ENCODE data around the gene FBXO48. TPM values are rescaled to one million over a fixed set of nuclear protein-coding genes. Genes with fewer than 3 reads are reported as not detected.
A peak's percentile ranks its signal among the peaks of the same experiment; 100 is the strongest.

Gene FBXO48
- total RNA-seq, 4 donors from 2014 or later: 0.61 to 0.95 (median 0.64) TPM

DNA sequence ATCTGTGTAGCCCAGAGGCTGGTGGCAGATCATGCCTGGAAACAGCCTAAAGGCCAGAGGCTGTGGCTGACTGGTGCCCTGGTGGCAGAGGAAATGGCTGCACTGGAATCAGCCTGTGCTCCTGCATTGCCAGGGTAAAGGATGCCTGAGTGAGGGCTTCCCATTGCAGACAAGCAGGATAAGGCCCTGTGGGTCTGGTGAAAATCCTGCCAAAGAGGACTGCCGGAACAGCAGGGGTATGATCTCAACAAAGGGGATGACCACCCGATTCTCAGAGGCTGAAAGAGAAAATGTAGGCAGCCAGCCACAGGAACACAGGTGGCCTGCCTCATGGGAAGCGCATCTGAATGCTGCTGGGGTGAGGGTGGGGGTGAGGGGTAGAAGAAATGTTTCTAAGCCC, 48.2 kb downstream of the FBXO48 start:
- TF ChIP-seq, protein P1, sequence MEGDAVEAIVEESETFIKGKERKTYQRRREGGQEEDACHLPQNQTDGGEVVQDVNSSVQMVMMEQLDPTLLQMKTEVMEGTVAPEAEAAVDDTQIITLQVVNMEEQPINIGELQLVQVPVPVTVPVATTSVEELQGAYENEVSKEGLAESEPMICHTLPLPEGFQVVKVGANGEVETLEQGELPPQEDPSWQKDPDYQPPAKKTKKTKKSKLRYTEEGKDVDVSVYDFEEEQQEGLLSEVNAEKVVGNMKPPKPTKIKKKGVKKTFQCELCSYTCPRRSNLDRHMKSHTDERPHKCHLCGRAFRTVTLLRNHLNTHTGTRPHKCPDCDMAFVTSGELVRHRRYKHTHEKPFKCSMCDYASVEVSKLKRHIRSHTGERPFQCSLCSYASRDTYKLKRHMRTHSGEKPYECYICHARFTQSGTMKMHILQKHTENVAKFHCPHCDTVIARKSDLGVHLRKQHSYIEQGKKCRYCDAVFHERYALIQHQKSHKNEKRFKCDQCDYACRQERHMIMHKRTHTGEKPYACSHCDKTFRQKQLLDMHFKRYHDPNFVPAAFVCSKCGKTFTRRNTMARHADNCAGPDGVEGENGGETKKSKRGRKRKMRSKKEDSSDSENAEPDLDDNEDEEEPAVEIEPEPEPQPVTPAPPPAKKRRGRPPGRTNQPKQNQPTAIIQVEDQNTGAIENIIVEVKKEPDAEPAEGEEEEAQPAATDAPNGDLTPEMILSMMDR (IDR thresholded peaks at IDR 0.05): no peak
- TF ChIP-seq POLR2A (IDR thresholded peaks at IDR 0.05): no peak
- Histone ChIP-seq H3K4me3 (no peak overlapping the region), H3K27me3 (no peaks in the 10 kb centered on the region), H3K4me1 (peaks cover 0 to 33% (median 10%) of the 10 kb centered on the region in 3 donors), H3K9me3 (no peaks in the 10 kb centered on the region), H3K27ac (no peak overlapping the region), H3K36me3 (no peaks in the 10 kb centered on the region)
- DNase-seq: no peak
- WGBS, 2 donors: 83% methylated on average over 3 of the region's 3 CpGs; no CpG with 5 or more reads in 1 of the 2 donors
- intact Hi-C loops (cut with DNase I): no loop called here

DNA sequence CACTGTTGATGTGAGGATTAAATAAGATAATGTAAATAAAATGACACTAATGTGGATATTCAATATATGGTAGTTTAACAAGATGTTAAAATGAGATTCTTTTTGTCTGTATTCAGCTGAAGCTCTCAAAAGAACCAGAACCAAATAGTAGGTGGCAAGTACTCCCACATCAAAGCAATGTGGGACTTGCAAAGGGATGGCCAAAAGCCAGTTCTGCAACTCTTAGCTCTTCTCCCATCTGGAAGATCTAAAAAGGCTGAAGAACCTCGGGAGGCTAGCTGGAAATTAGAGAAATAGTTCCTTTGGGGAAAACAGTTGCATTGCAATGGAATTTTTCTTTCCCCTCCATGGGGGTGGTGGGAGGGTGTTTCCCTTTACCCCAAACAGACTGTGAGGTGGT, 48.7 kb downstream of the FBXO48 start:
- TF ChIP-seq POLR2A (IDR thresholded peaks at IDR 0.05): no peak
- TF ChIP-seq, protein P1 (IDR thresholded peaks at IDR 0.05): no peak
- no peak overlapping the region for H3K4me3 ChIP-seq
- WGBS, 2 donors: 42 to 50% methylated on average over 1 of the region's 1 CpG

DNA sequence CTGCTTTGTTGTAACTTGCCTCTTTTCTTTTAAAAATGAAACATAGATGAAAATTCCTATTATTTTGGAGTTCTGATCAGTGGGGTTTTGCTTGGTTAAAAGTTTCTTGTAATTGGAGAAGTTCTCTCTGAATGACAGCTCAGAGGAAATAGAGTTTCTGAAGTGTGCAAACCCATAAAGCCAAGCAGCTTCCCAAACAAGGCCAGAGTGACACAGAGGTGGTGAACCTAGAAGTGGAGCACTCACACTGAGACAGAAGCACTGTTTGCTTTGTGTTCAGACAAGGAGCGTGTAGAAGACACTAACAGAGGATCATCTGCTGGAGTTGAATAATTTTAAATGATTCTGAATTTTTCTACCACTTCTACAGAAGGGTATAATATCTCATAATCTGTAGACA, 49.2 kb downstream of the FBXO48 start:
- Histone ChIP-seq H3K27me3 (no peaks in the 10 kb centered on the region), H3K9me3 (no peaks in the 10 kb centered on the region), H3K4me1 (peaks cover 0 to 33% (median 10%) of the 10 kb centered on the region in 3 donors), H3K27ac (no peak overlapping the region), H3K4me3 (no peak overlapping the region), H3K36me3 (no peaks in the 10 kb centered on the region)
- no peak for DNase-seq
- TF ChIP-seq, protein P1 (IDR thresholded peaks at IDR 0.05): no peak
- no peak for TF ChIP-seq POLR2A (IDR thresholded peaks at IDR 0.05)
- intact Hi-C loops (cut with DNase I): no loop called here
- WGBS, 2 donors: 36 to 44% methylated on average over 1 of the region's 1 CpG

More for the DNA sequence above, 48.7 kb downstream of the FBXO48 start:
- H3K36me3 ChIP-seq: no peaks in the 10 kb centered on the region
- no peaks in the 10 kb centered on the region for H3K9me3 ChIP-seq
- H3K4me1 ChIP-seq: peaks cover 0 to 33% (median 10%) of the 10 kb centered on the region in 3 donors
- H3K27ac ChIP-seq: no peak overlapping the region
- intact Hi-C loops (cut with DNase I): no loop called here
- H3K27me3 ChIP-seq: no peaks in the 10 kb centered on the region
- DNase-seq: no peak

DNA sequence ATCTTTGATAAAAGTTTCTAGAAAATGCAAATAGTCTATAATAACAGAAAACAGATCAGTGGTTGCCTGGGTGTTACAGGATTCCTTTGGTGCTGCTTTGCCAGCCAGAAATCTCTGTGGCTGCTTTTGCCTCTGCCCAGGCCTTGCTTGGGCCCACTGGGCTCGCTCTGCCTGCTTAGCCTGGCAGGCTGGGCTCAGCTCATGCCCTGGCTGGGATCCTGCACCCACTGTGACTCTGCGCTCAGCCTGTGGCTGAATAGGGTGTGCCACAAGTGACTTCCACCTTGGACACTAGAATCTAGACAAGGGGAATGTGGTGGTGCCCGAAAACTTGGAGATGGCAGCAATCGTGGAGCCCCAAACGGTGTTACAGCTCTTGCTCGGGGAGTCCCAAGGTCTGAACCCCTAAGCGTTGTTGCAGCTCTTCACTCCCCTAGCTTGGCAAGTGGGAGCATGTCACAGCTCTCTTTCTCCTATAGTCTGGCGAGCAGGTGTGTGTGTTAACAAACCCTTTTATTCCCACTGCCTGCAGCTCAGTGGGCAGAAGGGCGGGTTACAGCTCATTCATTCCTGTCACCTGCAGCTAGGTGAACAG, 50.9 kb downstream of the FBXO48 start:
- H3K27me3 ChIP-seq: no peaks in the 10 kb centered on the region
- peaks cover 5 to 33% (median 10%) of the 10 kb centered on the region in 3 donors for H3K4me1 ChIP-seq
- no peak for TF ChIP-seq POLR2A (IDR thresholded peaks at IDR 0.05)
- TF ChIP-seq, protein P1 (IDR thresholded peaks at IDR 0.05): no peak
- no peak for DNase-seq
- no peaks in the 10 kb centered on the region for H3K36me3 ChIP-seq
- H3K9me3 ChIP-seq: no peaks in the 10 kb centered on the region
- 38 to 74% methylated on average over 5 of the region's 9 CpGs for WGBS, 2 donors
- intact Hi-C loops (cut with DNase I): no loop called here
- peak overlapping the region in 3 of 4 donors; percentile 23 to 58 (median 27) for H3K27ac ChIP-seq
- H3K4me3 ChIP-seq: no peak overlapping the region

- peaks cover 5 to 33% (median 10%) of the 10 kb centered on the region in 3 donors for H3K4me1 ChIP-seq
- intact Hi-C loops (cut with DNase I): no loop called here
- no peak overlapping the region for H3K27ac ChIP-seq
- H3K4me3 ChIP-seq: no peak overlapping the region
- TF ChIP-seq, protein P1 (IDR thresholded peaks at IDR 0.05): no peak
- TF ChIP-seq POLR2A (IDR thresholded peaks at IDR 0.05): no peak
- no peaks in the 10 kb centered on the region for H3K27me3 ChIP-seq
- H3K36me3 ChIP-seq: no peaks in the 10 kb centered on the region
- DNase-seq: no peak
- no peaks in the 10 kb centered on the region for H3K9me3 ChIP-seq
These were observed 51.6 kb downstream of the FBXO48 start for GRCh38 chr2:68415521-68415920.

All from esophagus squamous epithelium (tissue), 5 donors.